Activated CD4-positive, alpha-beta T cell treated with anti-CD3 and anti-CD28 coated beads, Interleukin-2, Interleukin-6, amounts not matched to agents 100 ng/mL and 50 ng/mL, durations not matched to agents 16 hours and 8 hours (primary cell): ENCODE data around the gene MRPL36.
A peak's percentile ranks its signal among the peaks of the same experiment; 100 is the strongest.
"Not testable (repeated sequence)": the region's sequence is repeated elsewhere in the genome, so short reads cannot be mapped to it uniquely, and the experiment has no call there.

Source experiments
- DNase-seq: peaks from one replicate; pipeline ENCODE4 v3.0.0-alpha.2; 2020

Gene MRPL36

GRCh38 chr5:1799602-1800471 is at the start of gene MRPL36:
Gene MRPL36, minus strand, starts transcription at chr5:1799837. Its CDS starts 902 bp downstream, at chr5:1798935.
- peak; percentile 94 for DNase-seq

- no peak for DNase-seq
Measured at GRCh38 chr5:1847611-1848010, 48.0 kb upstream of the MRPL36 start.

- no peak for DNase-seq
Measured at GRCh38 chr5:1847056-1847455, 47.4 kb upstream of the MRPL36 start.

GRCh38 chr5:1846583-1846982 is 46.9 kb upstream of the MRPL36 start:
- no peak for DNase-seq

GRCh38 chr5:1845696-1846095 is 46.1 kb upstream of the MRPL36 start:
- DNase-seq, result no peak

GRCh38 chr5:1844708-1845436 is 45.2 kb upstream of the MRPL36 start:
- no peak for DNase-seq

- DNase-seq, result not testable (repeated sequence)
Measured at GRCh38 chr5:1843761-1844160, 44.1 kb upstream of the MRPL36 start.

- no peak for DNase-seq
Measured at GRCh38 chr5:1842004-1842819, 42.6 kb upstream of the MRPL36 start.

- DNase-seq, result no peak
Measured at GRCh38 chr5:1840741-1841521, 41.3 kb upstream of the MRPL36 start.

GRCh38 chr5:1840071-1840547 is 40.5 kb upstream of the MRPL36 start:
- DNase-seq, result no peak

GRCh38 chr5:1838013-1838412 is 38.4 kb upstream of the MRPL36 start:
- DNase-seq, result no peak

- DNase-seq, result no peak
Measured at GRCh38 chr5:1836891-1837880, 37.5 kb upstream of the MRPL36 start.

- no peak for DNase-seq
Measured at GRCh38 chr5:1836176-1836890, 36.7 kb upstream of the MRPL36 start.

GRCh38 chr5:1835431-1835830 is 35.8 kb upstream of the MRPL36 start:
- DNase-seq, result no peak

- no peak for DNase-seq
Measured at GRCh38 chr5:1834721-1835429, 35.2 kb upstream of the MRPL36 start.

GRCh38 chr5:1834022-1834551 is 34.5 kb upstream of the MRPL36 start:
- no peak for DNase-seq

- DNase-seq, result no peak
Measured at GRCh38 chr5:1833264-1834021, 33.8 kb upstream of the MRPL36 start.

- no peak for DNase-seq
Measured at GRCh38 chr5:1832511-1833250, 33.0 kb upstream of the MRPL36 start.
